BE2C (cell line): ENCODE data around the gene NDUFS6.

Experiments
- DNase-seq: peaks from one replicate; pipeline ENCODE4 v3.0.0-alpha.2; 2020
- H3K27me3 ChIP-seq: fragments of 250-450 bp; sonication (Bioruptor Pico); 2 replicates; pipeline ENCODE4 v1.5.1; 2020; ENCODE audit warnings: mild to moderate bottlenecking
- H3K36me3 ChIP-seq: fragments of 250-450 bp; sonication (Bioruptor Pico); 2 replicates; pipeline ENCODE4 v1.5.1; 2020; ENCODE audit warnings: mild to moderate bottlenecking
- H3K4me1 ChIP-seq: fragments of 250-450 bp; sonication (Bioruptor Pico); 2 replicates; pipeline ENCODE4 v1.5.1; 2020
- H3K4me3 ChIP-seq: 2 replicates; pipeline ENCODE4 v1.5.1; 2011; ENCODE audit warnings: low read depth, low read length
- H3K9me3 ChIP-seq: fragments of 250-450 bp; sonication (Bioruptor Pico); 2 replicates; pipeline ENCODE4 v1.5.1; 2020
- TF ChIP-seq, protein P1 (sequence below): IDR thresholded peaks from 2 replicates; pipeline ENCODE4 v1.5.1; 2012; ENCODE audit warnings: mild to moderate bottlenecking, low read depth, low read length

The NDUFS6 gene

DNA sequence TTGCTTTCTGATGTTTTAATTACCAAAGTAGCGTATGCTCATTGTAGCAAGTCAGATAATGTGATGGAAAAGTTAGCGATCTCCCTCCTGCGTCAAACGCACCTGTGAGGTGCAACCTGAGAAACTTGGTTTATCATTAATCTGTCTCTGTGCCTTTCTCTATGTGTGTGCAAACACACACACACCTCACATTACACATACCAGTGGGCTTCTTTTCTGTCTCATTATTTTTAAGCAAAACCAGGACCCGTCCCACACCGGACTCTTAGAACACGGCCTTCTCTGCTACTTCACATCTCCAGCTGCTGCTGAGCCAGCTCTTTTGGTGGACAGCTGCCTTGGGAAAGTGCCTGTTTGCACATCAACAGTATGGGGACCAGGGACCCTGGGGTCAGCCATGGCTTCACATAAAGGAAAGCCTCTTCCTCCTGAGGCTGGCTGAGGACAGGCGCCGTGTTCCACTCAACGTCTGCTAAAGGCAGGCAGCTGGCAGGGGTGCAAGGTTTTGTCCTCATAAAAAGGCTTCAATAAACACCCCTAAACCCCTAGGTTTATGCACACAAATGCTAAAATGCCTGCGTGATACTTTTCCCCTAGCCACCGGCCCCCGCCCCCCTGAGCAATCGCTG, 45.8 kb upstream of the NDUFS6 start:
- DNase-seq: no peak
- TF ChIP-seq, protein P1, sequence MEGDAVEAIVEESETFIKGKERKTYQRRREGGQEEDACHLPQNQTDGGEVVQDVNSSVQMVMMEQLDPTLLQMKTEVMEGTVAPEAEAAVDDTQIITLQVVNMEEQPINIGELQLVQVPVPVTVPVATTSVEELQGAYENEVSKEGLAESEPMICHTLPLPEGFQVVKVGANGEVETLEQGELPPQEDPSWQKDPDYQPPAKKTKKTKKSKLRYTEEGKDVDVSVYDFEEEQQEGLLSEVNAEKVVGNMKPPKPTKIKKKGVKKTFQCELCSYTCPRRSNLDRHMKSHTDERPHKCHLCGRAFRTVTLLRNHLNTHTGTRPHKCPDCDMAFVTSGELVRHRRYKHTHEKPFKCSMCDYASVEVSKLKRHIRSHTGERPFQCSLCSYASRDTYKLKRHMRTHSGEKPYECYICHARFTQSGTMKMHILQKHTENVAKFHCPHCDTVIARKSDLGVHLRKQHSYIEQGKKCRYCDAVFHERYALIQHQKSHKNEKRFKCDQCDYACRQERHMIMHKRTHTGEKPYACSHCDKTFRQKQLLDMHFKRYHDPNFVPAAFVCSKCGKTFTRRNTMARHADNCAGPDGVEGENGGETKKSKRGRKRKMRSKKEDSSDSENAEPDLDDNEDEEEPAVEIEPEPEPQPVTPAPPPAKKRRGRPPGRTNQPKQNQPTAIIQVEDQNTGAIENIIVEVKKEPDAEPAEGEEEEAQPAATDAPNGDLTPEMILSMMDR: no peak
- Histone ChIP-seq H3K4me1 (no peaks in the 10 kb centered on the region), H3K9me3 (no peaks in the 10 kb centered on the region), H3K27me3 (peaks cover 62% of the 10 kb centered on the region), H3K36me3 (no peaks in the 10 kb centered on the region), H3K4me3 (no peak overlapping the region)

DNA sequence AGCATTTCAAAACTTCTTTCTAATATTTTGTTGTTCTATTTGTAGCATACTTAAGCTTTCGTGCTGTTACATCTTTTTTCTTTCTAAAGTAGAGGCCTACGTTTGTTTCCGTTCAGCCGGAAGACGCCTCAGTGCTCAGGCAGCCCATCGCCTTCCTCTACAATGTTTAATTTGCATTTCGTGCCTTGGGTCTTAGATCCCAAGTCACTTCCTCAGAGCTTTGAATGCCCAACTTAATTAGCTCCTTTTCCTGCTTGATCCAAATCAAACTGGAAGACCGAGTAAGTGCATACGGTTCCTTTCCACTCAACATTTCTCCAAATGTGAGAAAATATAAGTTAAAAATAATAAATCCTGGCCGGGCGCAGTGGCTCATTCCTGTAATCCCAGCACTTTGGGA, 44.7 kb upstream of the NDUFS6 start:
- Histone ChIP-seq H3K4me3 (no peak overlapping the region), H3K9me3 (no peaks in the 10 kb centered on the region), H3K27me3 (peaks cover 64% of the 10 kb centered on the region), H3K36me3 (no peaks in the 10 kb centered on the region), H3K4me1 (no peaks in the 10 kb centered on the region)
- TF ChIP-seq, protein P1: no peak
- no peak for DNase-seq

DNA sequence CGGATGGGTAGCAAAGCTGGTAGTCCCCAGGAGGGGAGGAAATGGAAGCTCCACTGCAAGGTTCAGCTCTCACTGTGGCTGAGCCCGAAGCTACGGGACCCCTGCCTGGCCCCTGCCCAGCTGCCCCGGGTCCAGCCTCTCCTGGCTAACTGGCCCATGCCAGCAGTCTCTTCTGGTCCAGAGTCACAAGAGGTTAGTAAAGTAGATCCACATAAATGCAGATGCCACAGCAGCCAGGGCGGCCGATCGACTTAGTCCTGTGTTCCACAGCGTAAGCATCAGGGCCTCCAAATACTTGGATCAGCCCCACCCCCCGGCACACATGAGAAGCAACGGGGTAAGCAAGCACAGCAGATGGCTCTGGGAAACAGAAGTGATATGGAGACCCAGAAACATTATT, 43.7 kb upstream of the NDUFS6 start:
- no peaks in the 10 kb centered on the region for H3K36me3 ChIP-seq
- H3K4me1 ChIP-seq: no peaks in the 10 kb centered on the region
- TF ChIP-seq, protein P1: no peak
- H3K4me3 ChIP-seq: no peak overlapping the region
- no peak for DNase-seq
- peaks cover 64% of the 10 kb centered on the region for H3K27me3 ChIP-seq
- H3K9me3 ChIP-seq: no peaks in the 10 kb centered on the region

DNA sequence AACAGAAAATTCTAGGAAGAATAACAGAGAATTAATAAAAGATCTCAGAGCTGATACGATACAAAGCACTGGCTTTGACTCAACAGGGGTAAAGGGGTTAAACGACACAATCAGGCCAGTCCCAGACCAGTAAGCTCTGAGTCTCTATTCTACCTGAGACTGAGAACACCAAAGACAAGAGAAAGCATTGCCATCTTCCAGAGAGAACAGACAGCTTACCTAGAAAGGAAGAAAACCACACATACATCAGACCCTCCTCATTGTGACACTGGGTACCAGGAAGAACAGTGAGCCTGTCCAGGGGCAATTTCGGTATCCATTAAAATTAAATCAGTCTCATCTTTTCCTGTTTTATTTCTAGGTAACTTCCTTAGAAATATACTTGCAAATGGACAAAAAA, 42.6 kb upstream of the NDUFS6 start:
- Histone ChIP-seq H3K36me3 (no peaks in the 10 kb centered on the region), H3K27me3 (peaks cover 64% of the 10 kb centered on the region), H3K4me1 (no peaks in the 10 kb centered on the region), H3K9me3 (no peaks in the 10 kb centered on the region), H3K4me3 (no peak overlapping the region)
- TF ChIP-seq, protein P1: no peak
- DNase-seq: no peak

DNA sequence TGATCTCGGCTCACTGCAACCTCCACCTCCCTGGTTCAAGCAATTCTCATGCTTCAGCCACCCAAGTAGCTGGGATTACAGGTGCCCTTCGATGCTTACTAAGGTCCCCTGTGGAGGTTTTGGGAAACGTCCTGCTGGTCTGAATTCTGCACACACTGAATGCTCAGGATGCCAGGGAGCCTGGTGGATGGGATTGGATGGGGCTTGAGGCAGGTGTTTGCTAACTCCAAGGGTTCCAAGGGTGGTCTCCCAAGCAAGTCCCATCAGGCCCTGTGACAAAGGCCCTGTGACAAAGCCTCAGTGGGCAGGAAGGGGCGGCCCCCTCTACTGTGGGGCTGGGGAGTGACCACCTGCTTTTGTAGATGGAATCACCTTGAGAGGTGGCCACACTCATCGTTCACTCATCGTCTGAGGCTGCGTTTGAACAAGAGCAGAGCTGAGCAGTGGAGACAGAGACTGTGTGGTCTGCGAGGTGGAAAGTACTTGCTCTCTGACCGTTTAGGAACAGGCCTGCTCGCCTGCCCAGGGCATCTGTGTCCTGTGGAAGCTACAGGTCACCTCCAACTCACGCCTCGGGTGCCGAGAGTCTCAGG, 41.7 kb upstream of the NDUFS6 start:
- Histone ChIP-seq H3K9me3 (no peaks in the 10 kb centered on the region), H3K27me3 (peaks cover 64% of the 10 kb centered on the region), H3K4me1 (no peaks in the 10 kb centered on the region), H3K36me3 (no peaks in the 10 kb centered on the region), H3K4me3 (no peak overlapping the region)
- TF ChIP-seq, protein P1: no peak
- DNase-seq: no peak

DNA sequence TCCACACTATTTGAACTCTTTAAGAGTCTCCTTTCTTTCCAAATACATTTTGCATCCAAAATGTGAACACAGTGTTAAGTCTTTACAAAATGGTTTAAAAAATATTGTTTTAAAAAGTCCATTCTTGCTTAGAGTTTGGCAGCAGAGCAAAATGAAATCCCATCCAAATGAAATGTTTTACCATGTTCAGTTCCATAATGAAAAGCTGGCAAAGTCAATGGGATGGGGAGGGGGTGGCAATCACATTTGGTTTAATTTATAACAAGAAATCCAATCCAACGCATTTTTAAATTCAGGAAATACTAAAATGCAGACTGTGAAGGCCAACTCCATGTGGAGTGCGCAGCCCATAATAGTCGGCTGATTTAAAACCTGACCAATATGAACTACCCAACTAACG, 41.0 kb upstream of the NDUFS6 start:
- DNase-seq: no peak
- H3K36me3 ChIP-seq: no peaks in the 10 kb centered on the region
- H3K27me3 ChIP-seq: peaks cover 63% of the 10 kb centered on the region
- no peaks in the 10 kb centered on the region for H3K9me3 ChIP-seq
- TF ChIP-seq, protein P1: no peak
- no peaks in the 10 kb centered on the region for H3K4me1 ChIP-seq
- H3K4me3 ChIP-seq: no peak overlapping the region
